Measurements from ENCODE around the gene PTPRT. TPM values are rescaled to one million over a fixed set of nuclear protein-coding genes. Genes with fewer than 3 reads are reported as not detected.

Gene PTPRT
- total and polyA plus RNA-seq, 12 donors = 0.04 to 0.53 (median 0.22) TPM; not detected in 1

DNA sequence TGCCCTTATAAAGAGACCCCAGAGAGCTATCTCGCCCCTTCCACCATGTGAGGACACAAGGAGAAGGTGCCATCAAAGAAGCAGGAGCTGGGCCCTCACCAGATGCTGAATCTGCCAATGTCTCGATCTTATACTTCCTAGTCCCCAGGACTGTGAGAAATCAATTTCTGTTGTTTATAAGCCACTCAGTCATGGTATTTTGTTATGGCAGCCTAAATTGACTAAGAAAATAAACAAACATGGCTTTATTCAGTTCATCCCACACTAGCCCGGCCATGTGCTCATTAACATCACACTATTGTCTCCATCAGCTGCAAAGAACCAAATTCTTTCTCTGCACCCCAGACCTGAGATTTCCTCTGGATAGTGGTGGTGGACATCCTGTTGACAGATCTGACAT is 302.4 kb downstream of the PTPRT start:
- no peak for DNase-seq
- ATAC-seq = no peak
- TF ChIP-seq CTCF (IDR thresholded peaks at IDR 0.05) = no peak
- H3K9me3 ChIP-seq = peaks cover 0 to 7% (median 0%) of the 10 kb centered on the region in 11 donors
- intact Hi-C loops (cut with DNase I) = no loop called here
- no peak overlapping the region for H3K4me3 ChIP-seq
- H3K4me1 ChIP-seq = no peaks in the 10 kb centered on the region
- no peaks in the 10 kb centered on the region for H3K27me3 ChIP-seq
- 80 to 82% methylated on average over 3 of the region's 3 CpGs for WGBS, 2 donors
- no peak overlapping the region for H3K27ac ChIP-seq
- H3K36me3 ChIP-seq = no peaks in the 10 kb centered on the region

DNA sequence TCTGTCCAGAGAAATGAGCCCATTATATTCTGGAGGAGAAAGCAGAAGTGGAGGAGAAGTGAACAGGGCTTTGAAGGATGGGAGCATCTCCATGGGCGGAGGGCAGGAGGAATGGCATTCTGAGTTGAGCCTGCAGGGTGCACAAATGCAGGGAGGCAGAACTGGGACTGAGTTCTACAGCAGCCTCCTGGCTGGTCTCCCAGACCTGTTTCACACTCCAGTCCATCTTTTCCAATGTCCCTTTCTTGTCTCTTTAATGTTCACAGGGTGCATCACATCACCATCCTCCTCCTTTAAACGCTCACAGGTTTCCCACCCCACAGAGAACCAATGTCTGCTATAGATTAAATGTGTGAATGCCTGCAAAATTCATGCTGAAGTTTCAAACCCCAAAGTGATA is 302.9 kb downstream of the PTPRT start:
- H3K4me3 ChIP-seq = no peak overlapping the region
- no peaks in the 10 kb centered on the region for H3K36me3 ChIP-seq
- H3K4me1 ChIP-seq = no peaks in the 10 kb centered on the region
- H3K9me3 ChIP-seq = peaks cover 0 to 5% (median 0%) of the 10 kb centered on the region in 11 donors
- WGBS, 2 donors = 56 to 67% methylated on average over 2 of the region's 2 CpGs
- TF ChIP-seq CTCF (IDR thresholded peaks at IDR 0.05) = no peak
- H3K27ac ChIP-seq = no peak overlapping the region
- DNase-seq = no peak
- no peak for ATAC-seq
- intact Hi-C loops (cut with DNase I) = no loop called here
- H3K27me3 ChIP-seq = no peaks in the 10 kb centered on the region

GRCh38 chr20:42886046-42886445 is 303.7 kb downstream of the PTPRT start:
- Histone ChIP-seq H3K27me3 (no peaks in the 10 kb centered on the region), H3K9me3 (peaks cover 0 to 5% (median 0%) of the 10 kb centered on the region in 11 donors), H3K4me1 (no peaks in the 10 kb centered on the region), H3K36me3 (no peaks in the 10 kb centered on the region), H3K4me3 (no peak overlapping the region), H3K27ac (no peak overlapping the region)
- no peak for ATAC-seq
- intact Hi-C loops (cut with DNase I) = no loop called here
- no peak for DNase-seq
- TF ChIP-seq CTCF (IDR thresholded peaks at IDR 0.05) = no peak
- WGBS, 2 donors = 84 to 85% methylated on average over 6 of the region's 6 CpGs

DNA sequence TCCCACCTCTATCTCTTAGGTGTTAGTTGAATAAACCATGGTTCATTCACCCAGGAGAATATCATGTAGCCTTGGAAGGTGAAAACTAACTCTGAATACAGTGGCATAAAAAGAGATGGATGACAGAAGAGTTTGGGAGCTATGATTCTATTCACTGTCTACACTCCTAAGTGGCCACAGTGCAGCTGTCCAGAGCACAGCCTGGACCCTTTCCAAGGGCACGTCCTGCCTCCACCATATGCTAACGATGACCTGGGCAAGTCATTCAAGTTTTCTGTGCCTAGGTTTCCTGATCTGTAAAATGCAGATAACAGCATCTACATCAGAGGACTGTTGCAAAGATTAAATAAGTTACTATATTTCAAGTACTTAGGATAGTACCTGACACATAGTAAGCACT is 314.1 kb downstream of the PTPRT start:
- Histone ChIP-seq H3K27me3 (peaks cover 0 to 4% (median 0%) of the 10 kb centered on the region in 7 donors), H3K27ac (no peak overlapping the region), H3K9me3 (no peaks in the 10 kb centered on the region), H3K4me3 (no peak overlapping the region), H3K36me3 (no peaks in the 10 kb centered on the region), H3K4me1 (no peaks in the 10 kb centered on the region)
- no peak for ATAC-seq
- intact Hi-C loops (cut with DNase I) = no loop called here
- 31% methylated on average over 2 of the region's 2 CpGs for WGBS, 2 donors
- TF ChIP-seq CTCF (IDR thresholded peaks at IDR 0.05) = no peak
- no peak for DNase-seq

Measured in heart right ventricle (tissue), 16 donors.